Measurements from ENCODE around the gene GABBR1.

Gene GABBR1

DNA sequence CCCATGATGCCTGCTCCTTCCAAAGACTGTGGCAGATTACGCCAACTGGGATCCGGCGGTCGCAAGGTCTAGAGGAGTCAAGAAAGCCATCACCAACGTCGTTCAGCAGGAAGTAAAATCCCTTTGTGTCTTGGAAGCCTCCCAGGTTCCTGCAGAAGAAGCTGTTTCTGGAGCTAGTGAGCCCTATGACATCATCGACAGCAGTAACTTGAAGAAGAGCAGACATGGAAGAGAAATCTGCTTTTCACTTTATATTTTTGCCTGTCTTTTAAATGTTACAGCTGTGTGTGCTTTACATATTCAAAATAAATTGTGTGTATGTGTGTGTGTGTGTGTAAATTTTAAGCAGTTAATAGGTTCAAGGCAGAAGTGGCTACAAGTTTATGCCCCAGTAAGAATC lies 55.4 kb downstream of the GABBR1 start:
- no peak for DNase-seq (ENCODE audit: low read depth)
- H3K4me3 ChIP-seq (ENCODE audit: low read depth, low read length) = no peak overlapping the region
- TF ChIP-seq, protein P1, sequence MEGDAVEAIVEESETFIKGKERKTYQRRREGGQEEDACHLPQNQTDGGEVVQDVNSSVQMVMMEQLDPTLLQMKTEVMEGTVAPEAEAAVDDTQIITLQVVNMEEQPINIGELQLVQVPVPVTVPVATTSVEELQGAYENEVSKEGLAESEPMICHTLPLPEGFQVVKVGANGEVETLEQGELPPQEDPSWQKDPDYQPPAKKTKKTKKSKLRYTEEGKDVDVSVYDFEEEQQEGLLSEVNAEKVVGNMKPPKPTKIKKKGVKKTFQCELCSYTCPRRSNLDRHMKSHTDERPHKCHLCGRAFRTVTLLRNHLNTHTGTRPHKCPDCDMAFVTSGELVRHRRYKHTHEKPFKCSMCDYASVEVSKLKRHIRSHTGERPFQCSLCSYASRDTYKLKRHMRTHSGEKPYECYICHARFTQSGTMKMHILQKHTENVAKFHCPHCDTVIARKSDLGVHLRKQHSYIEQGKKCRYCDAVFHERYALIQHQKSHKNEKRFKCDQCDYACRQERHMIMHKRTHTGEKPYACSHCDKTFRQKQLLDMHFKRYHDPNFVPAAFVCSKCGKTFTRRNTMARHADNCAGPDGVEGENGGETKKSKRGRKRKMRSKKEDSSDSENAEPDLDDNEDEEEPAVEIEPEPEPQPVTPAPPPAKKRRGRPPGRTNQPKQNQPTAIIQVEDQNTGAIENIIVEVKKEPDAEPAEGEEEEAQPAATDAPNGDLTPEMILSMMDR (IDR thresholded peaks at IDR 0.05; ENCODE audit: insufficient read depth, low read depth, low read length, missing control alignments) = no peak

DNA sequence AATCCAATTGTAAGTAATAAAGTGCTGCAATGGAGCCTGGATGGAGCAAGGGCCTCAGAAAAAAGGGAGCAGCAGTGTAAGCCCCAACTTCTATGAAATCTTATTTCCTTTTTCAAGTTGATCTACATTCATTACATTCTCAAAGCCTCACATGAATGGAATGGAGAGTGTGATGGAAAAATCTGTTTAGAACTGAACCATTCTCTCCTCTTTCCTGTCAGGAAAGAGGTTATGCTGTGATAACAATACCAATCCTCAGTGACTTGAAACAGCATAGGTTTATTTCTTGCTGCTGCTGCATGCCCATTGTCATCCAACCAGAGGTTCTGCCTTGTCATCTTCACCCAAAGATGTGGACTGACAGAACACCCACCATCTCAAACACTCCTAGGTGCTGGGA lies 56.9 kb downstream of the GABBR1 start:
- DNase-seq (ENCODE audit: low read depth) = no peak
- TF ChIP-seq, protein P1 (IDR thresholded peaks at IDR 0.05; ENCODE audit: insufficient read depth, low read depth, low read length, missing control alignments) = no peak
- no peak overlapping the region for H3K4me3 ChIP-seq (ENCODE audit: low read depth, low read length)

DNA sequence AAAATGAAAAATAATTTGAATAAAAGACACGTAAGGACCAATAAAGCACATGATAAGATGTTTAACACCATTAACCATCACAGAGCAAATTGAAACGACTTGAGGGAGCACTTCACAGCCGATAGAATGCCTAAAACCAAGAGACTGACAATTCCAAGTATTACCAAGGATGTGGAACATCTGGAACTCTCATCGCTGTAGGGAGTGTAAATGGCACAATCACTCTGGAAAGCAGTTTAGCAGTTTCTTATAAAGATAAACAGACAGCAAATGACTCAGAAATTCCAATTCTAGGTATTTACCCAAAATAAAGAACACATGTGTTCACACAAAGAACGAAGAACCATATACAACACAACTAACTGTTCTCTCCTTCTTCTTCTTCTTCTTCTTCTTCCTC lies 65.0 kb downstream of the GABBR1 start:
- H3K4me3 ChIP-seq (ENCODE audit: low read depth, low read length) = no peak overlapping the region
- no peak for DNase-seq (ENCODE audit: low read depth)

DNA sequence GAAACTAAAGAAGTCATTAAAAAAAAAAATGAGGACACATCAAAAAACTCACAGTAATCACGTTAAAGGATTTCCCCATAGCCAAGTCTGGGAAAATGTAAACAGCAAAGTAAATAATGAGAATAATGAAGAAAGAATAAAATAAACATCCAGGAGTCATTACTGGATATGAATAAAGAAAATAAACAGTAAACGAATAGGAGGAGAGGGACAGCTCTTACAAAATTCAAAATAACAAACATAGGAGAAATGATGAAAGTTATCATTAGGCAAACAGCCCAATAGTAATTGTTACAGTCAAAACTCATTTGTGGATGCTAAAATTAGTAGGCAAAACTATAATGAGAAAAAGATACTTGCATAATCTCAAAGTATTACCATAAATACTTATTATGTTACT lies 65.4 kb downstream of the GABBR1 start:
- TF ChIP-seq, protein P1 (IDR thresholded peaks at IDR 0.05; ENCODE audit: insufficient read depth, low read depth, low read length, missing control alignments) = no peak
- no peak overlapping the region for H3K4me3 ChIP-seq (ENCODE audit: low read depth, low read length)
- no peak for DNase-seq (ENCODE audit: low read depth)

More for the DNA sequence above, 65.0 kb downstream of the GABBR1 start:
- TF ChIP-seq, protein P1 (IDR thresholded peaks at IDR 0.05; ENCODE audit: insufficient read depth, low read depth, low read length, missing control alignments) = no peak

DNA sequence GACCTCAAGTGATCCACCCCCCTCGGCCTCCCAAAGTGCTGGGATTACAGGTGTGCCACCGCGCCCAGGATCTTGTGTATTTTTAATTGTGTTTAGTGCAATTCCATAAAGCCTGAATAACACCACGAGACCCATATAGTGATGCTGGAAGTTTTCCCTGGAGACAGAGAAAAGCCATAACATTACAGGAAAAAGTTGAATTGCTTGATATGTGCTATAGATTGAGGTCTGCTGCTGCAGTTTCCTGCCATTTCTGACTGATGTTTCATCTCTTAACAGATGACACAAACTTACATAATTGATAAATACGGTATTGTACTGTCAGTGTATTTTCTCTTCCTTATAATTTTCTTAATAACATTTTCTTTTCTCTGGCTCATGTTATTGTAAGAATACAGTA lies 66.1 kb downstream of the GABBR1 start:
- H3K4me3 ChIP-seq (ENCODE audit: low read depth, low read length) = no peak overlapping the region
- DNase-seq (ENCODE audit: low read depth) = no peak
- TF ChIP-seq, protein P1 (IDR thresholded peaks at IDR 0.05; ENCODE audit: insufficient read depth, low read depth, low read length, missing control alignments) = no peak

DNA sequence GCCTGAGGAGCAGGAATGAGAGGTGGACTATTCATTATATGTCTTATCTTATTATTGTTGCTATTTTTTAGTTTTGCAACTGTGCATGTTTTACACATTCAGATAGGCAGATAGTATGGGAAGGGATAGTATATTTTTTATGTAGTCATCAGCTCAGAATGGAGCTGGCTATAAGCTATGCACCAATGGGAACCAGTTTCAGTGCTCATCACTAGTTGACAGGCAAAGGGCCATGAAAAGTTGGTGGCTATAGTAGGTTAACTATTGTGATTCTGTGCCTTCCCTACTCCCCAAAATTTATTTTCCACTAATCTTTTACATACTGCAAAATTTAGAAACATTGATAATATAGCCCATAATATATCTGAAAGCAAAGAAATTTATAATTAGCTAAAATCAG lies 68.1 kb downstream of the GABBR1 start:
- no peak overlapping the region for H3K4me3 ChIP-seq (ENCODE audit: low read depth, low read length)
- DNase-seq (ENCODE audit: low read depth) = peak; percentile 12
- TF ChIP-seq, protein P1 (IDR thresholded peaks at IDR 0.05; ENCODE audit: insufficient read depth, low read depth, low read length, missing control alignments) = no peak

DNA sequence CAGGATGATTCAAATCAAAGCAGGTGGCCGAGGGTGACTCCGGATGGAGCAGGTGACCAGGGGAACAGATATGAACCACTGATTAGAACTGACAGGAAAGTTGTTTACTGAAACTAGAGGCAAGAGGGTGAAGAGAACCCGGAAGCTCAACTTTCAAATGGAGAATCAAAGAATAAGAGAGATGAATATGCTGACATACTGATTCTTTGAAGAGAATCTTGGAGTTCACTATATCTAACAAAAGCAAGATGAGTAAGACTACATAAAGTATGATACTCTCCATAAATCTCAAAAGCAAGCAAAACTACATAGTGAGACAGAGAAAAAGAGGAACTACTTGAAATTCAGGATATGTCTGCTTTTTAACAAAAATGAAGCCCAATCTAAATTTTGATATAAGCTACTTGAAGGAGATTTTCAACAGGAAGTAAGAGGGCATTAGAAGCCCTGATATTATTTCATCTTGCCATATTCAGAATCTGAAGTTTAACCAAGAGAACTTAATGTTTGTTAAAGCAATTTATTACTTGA lies 69.5 kb downstream of the GABBR1 start:
- DNase-seq (ENCODE audit: low read depth) = peak; percentile 10
- H3K4me3 ChIP-seq (ENCODE audit: low read depth, low read length) = no peak overlapping the region
- TF ChIP-seq, protein P1 (IDR thresholded peaks at IDR 0.05; ENCODE audit: insufficient read depth, low read depth, low read length, missing control alignments) = no peak

Measured in GM12865 (cell line).